ENCODE results near the gene VPS33A. TPM values are rescaled to one million over a fixed set of nuclear protein-coding genes. Genes with fewer than 3 reads are reported as not detected.
A peak's percentile ranks its signal among the peaks of the same experiment; 100 is the strongest.

The VPS33A gene
- total RNA-seq (2021; ENCODE audit: unreplicated experiment) (35.2 TPM), Bru-seq, nascent RNA (percentile 72 among the genes with signal in this experiment), BruChase-seq, experiment 1, labeled RNA remaining after a 2-hour chase (percentile 94 among the genes with signal in this experiment), BruChase-seq, experiment 2, labeled RNA remaining after a 6-hour chase (percentile 96 among the genes with signal in this experiment)
- 21.5 TPM for polyA plus RNA-seq (2012; ENCODE audit: insufficient read length)
- long read RNA-seq, full-length matches to known transcripts = 53 of 85 reads
- long read RNA-seq, partial matches to known transcripts = 7 of 85 reads
- long read RNA-seq, other reads (novel, unspliced or antisense) = 25 of 85 reads

DNA sequence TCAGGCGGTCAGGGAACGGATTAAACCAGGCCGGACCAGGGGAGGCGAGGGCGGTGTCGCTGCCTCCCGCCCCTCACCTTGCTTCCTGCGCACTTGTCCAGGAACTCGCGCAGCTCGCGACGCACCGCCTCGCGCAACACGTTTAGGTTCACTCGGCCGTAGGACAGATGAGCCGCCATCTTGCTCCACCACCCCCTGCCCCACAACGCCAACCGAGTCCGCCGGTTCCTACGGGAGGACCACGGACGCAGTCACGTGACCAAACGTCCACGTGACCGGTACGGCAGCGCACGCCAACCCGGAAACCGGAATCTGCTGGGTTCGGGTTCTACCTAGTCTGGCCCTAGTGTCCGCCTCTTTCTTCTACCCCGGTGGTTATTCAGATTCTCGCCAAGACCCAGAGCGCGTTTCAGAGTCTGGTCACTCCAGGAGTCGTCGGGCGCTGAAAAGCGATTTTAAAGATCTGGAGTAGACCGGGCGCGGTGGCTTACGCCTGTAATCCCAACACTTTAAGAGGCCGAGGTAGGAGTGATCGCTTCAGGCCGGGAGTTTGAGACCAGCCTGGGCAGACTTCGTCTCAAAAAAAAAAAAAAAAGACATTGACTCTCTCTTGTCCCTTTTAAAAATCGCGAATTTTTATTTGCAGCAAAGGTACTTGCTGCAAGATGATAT lies at the start of gene VPS33A:
TSS of gene VPS33A (minus strand) at position 265 of the 672 bp plus-strand sequence. CDS start at position 179, 86 bp downstream.
- Histone ChIP-seq H3K9me3 (ENCODE audit: control insufficient read depth, insufficient read depth, low read depth, low read length) (no peaks in the 10 kb centered on the region), H3K36me3 (ENCODE audit: control insufficient read depth, insufficient read depth, low read length) (peaks cover 10% of the 10 kb centered on the region; the same call in 1 of the 2 replicates), H3K27ac (ENCODE audit: low read length) (peak within 1 kb of the TSS; percentile 96), H3K4me3 (ENCODE audit: low read depth in 2 of 2, low read length in 2 of 2) (peak within 1 kb of the TSS; percentile 92 to 98), H3K4me1 (ENCODE audit: control insufficient read depth, insufficient read depth, low read length) (peaks cover 5% of the 10 kb centered on the region; the same call in 1 of the 2 replicates), H3K27me3 (ENCODE audit: control insufficient read depth, insufficient read depth, low read length) (no peaks in the 10 kb centered on the region)
- CTCF ChIA-PET = interaction anchor here (0.7 kb wide), 1 partner anchor 187 kb away, joined by 5 read pairs; no protein-coding TSS in a partner anchor
- POLR2A ChIA-PET = interaction anchor here (0.6 to 0.9 kb wide), 5 partner anchors 12 to 644 kb away, joined by 3 to 13 read pairs (median 5); no protein-coding TSS in a partner anchor
- in situ Hi-C loops (cut with HindIII; ENCODE audit: low pct_unique_long_range_greater_than_20kb, low sequenced_read_pairs) = no loop called here
- TF ChIP-seq SIN3A (IDR thresholded peaks at IDR 0.05; ENCODE audit: borderline replicate concordance, insufficient read depth, low read depth, low read length) (peak; percentile 99), POLR2AphosphoS5 (IDR thresholded peaks at IDR 0.05; ENCODE audit: low read depth, low read length) (peak; percentile 89), TCF7L2 (IDR thresholded peaks at IDR 0.05; ENCODE audit: low read depth, low read length) (no peak)
- TF ChIP-seq, protein P1, sequence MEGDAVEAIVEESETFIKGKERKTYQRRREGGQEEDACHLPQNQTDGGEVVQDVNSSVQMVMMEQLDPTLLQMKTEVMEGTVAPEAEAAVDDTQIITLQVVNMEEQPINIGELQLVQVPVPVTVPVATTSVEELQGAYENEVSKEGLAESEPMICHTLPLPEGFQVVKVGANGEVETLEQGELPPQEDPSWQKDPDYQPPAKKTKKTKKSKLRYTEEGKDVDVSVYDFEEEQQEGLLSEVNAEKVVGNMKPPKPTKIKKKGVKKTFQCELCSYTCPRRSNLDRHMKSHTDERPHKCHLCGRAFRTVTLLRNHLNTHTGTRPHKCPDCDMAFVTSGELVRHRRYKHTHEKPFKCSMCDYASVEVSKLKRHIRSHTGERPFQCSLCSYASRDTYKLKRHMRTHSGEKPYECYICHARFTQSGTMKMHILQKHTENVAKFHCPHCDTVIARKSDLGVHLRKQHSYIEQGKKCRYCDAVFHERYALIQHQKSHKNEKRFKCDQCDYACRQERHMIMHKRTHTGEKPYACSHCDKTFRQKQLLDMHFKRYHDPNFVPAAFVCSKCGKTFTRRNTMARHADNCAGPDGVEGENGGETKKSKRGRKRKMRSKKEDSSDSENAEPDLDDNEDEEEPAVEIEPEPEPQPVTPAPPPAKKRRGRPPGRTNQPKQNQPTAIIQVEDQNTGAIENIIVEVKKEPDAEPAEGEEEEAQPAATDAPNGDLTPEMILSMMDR (IDR thresholded peaks at IDR 0.05) = no peak
- TF ChIP-seq, protein P2, sequence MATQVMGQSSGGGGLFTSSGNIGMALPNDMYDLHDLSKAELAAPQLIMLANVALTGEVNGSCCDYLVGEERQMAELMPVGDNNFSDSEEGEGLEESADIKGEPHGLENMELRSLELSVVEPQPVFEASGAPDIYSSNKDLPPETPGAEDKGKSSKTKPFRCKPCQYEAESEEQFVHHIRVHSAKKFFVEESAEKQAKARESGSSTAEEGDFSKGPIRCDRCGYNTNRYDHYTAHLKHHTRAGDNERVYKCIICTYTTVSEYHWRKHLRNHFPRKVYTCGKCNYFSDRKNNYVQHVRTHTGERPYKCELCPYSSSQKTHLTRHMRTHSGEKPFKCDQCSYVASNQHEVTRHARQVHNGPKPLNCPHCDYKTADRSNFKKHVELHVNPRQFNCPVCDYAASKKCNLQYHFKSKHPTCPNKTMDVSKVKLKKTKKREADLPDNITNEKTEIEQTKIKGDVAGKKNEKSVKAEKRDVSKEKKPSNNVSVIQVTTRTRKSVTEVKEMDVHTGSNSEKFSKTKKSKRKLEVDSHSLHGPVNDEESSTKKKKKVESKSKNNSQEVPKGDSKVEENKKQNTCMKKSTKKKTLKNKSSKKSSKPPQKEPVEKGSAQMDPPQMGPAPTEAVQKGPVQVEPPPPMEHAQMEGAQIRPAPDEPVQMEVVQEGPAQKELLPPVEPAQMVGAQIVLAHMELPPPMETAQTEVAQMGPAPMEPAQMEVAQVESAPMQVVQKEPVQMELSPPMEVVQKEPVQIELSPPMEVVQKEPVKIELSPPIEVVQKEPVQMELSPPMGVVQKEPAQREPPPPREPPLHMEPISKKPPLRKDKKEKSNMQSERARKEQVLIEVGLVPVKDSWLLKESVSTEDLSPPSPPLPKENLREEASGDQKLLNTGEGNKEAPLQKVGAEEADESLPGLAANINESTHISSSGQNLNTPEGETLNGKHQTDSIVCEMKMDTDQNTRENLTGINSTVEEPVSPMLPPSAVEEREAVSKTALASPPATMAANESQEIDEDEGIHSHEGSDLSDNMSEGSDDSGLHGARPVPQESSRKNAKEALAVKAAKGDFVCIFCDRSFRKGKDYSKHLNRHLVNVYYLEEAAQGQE (IDR thresholded peaks at IDR 0.05; ENCODE audit: insufficient read depth in 1 of 2, low read depth in 2 of 2, low read length in 1 of 2) = 0 out of 4 replicates have a peak, but pooled peaks of 1 of the 2 experiments have one; percentile 55
- DNase-seq (ENCODE audit: low read depth, low spot score) (peak; percentile 88), ATAC-seq (peak; percentile 96)
- no TSS peak for BruUV-seq (replicated peaks)
- intact Hi-C loops (cut with micrococcal nuclease; ENCODE audit: unreplicated experiment) = no loop called here

DNA sequence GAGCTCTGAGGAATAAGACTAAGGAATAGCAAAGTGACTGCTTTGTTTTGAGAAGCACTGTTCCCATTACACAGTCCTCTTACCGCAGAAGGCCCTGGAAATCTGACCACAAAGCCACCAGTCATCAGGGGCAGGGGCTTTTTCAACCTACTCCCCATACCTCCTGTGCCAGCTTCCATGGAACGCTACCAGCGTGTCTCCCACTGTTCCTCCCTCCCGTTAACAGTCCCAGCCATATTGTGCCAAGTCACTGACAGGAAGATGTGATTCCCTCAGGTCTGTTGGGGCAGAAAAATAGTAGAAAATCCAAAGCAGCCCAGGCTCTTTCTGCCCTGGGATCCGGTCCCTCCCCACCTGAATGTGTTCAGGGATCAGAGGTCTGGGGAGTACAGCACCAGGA lies 46.6 kb upstream of the VPS33A start:
- no peak overlapping the region for H3K27ac ChIP-seq (ENCODE audit: low read length)
- ChIA-PET CTCF (no interaction called here), POLR2A (no interaction called here)
- intact Hi-C loops (cut with micrococcal nuclease; ENCODE audit: unreplicated experiment) (no loop called here), in situ Hi-C loops (cut with HindIII; ENCODE audit: low pct_unique_long_range_greater_than_20kb, low sequenced_read_pairs) (no loop called here)
- no peak for TF ChIP-seq SIN3A (IDR thresholded peaks at IDR 0.05; ENCODE audit: borderline replicate concordance, insufficient read depth, low read depth, low read length)
- TF ChIP-seq, protein P1 (IDR thresholded peaks at IDR 0.05) = no peak
- TF ChIP-seq POLR2AphosphoS5 (IDR thresholded peaks at IDR 0.05; ENCODE audit: low read depth, low read length) = no peak
- TF ChIP-seq TCF7L2 (IDR thresholded peaks at IDR 0.05; ENCODE audit: low read depth, low read length) = no peak
- TF ChIP-seq, protein P2 (IDR thresholded peaks at IDR 0.05; ENCODE audit: insufficient read depth in 1 of 2, low read depth in 2 of 2, low read length in 1 of 2) = no peak
- no TSS peak for BruUV-seq (replicated peaks)
- no peak overlapping the region for H3K4me3 ChIP-seq (ENCODE audit: low read depth in 2 of 2, low read length in 2 of 2)
- H3K4me1 ChIP-seq (ENCODE audit: control insufficient read depth, insufficient read depth, low read length) = no peaks in the 10 kb centered on the region
- H3K9me3 ChIP-seq (ENCODE audit: control insufficient read depth, insufficient read depth, low read depth, low read length) = no peaks in the 10 kb centered on the region
- H3K27me3 ChIP-seq (ENCODE audit: control insufficient read depth, insufficient read depth, low read length) = no peaks in the 10 kb centered on the region
- DNase-seq (ENCODE audit: low read depth, low spot score) (no peak), ATAC-seq (no peak)
- H3K36me3 ChIP-seq (ENCODE audit: control insufficient read depth, insufficient read depth, low read length) = peaks cover 35% of the 10 kb centered on the region

All from Panc1 (cell line).